ENCODE results near the gene INAVA. TPM values are rescaled to one million over a fixed set of nuclear protein-coding genes. Genes with fewer than 3 reads are reported as not detected.

The INAVA gene
- total RNA-seq: 0.05 and 0.24 TPM in 2 replicates
- 0.13 TPM for polyA plus RNA-seq (2012)

- DNase-seq (ENCODE audit: low read depth): no peak
Observed at GRCh38 chr1:200894712-200895442, at the start of gene INAVA. INAVA (plus strand) TSS chr1:200894900; CDS start chr1:200898401, 3,501 bp downstream.

DNA sequence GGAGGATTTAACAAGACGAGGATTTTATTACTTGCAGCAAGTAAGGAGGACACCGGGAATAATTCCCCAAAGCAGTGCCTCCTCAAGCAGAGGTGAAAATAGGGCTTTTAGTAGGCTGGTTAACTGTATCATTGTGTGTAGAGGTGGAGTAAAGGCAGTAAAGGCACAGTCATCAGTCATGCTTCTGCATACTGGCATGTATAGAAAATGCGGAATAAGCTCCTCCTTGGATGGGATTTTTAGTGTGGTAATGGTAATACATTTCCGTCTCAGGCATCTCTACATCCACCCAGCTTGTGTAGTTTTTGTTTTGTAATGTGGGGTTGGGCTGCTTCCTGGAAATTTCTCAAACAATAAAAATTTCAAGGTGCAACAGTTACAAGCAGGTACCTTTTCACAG is 49.3 kb upstream of the INAVA start:
- DNase-seq (ENCODE audit: low read depth): no peak

- DNase-seq (ENCODE audit: low read depth): no peak
Observed at GRCh38 chr1:200846398-200846797, 48.3 kb upstream of the INAVA start.

- no peak for DNase-seq (ENCODE audit: low read depth)
Observed at GRCh38 chr1:200849430-200849829, 45.3 kb upstream of the INAVA start.

- DNase-seq (ENCODE audit: low read depth): no peak
Observed at GRCh38 chr1:200850554-200850953, 44.1 kb upstream of the INAVA start.

DNA sequence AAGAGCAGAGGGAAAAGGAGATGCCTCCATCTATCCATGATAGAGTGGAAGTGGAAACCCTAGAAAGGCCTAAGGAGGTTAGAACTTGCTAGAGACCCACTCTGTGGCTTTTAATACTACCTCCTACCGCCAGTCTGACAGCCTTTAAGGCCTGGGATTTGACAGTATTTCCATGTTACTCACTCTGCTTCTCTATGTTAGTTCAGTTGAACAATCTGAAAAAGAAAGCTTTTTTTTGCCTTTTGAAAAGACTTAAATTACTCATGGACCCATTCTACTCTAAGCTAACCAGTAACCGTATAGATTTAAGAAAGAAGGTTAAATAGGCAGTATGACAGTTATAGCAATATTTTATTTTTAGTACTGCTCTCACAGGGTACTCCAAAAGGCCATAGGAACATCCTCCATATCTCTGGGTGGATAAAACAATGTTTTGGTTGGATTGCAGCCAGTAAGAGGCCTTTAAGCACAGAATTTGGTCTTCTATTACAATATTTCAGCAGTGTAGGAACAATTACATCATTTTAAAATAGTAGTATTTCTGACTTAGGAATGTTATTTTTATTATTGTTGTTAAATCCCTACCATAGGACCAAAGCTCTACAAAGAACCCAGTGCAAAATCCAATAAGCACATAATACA is 37.9 kb upstream of the INAVA start:
- no peak for DNase-seq (ENCODE audit: low read depth)

DNA sequence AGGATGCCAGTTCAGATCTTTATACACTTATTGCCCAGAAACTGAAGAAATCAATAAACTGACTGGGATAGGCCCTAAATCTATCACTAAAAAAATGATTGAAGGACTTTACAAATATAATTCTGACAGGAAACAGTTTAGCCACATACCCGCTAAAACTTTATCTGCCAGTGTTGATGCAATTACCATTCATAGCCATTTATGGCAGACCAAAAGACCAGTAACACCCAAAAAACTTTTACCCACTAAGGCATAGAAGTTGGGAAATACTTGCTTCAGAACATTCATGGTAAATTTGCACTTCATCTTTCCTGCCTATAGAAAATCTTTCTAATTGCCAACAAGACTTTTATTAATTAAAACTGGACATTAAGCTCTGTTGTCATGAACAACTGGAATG is 36.9 kb upstream of the INAVA start:
- no peak for DNase-seq (ENCODE audit: low read depth)

DNA sequence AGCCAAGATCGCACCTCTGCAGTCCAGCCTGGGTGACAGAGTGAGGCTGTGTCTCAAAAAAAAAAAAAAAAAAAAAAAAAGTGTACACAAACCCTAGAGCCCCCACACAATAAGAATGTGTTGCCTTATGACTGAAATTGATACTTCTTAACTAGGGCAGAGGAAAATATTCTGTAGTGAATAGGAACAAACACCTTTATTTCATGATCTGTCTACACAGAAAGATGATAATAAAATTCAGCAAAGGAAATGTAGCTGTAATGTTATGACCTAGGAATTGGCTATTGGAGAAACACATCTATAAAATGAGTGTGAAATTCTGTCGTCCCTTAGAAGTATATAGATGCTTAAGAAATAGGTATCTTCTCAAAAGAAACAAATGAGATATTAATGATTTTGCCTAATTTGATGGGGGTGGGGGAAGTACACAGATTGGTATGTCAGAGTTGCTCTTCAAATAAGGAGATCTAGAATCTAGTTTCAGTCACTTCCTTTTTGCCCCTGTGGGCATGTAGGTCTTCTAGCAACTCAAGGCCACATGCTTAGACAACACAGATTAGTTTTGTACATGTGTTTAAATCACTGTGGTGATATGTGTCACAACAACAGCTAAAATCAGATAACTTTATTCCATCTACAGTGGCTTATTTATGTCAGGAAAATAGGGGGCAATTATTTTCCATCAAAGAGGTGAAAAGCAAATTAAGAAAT is 32.6 kb upstream of the INAVA start:
- DNase-seq (ENCODE audit: low read depth): no peak

GRCh38 chr1:200862713-200863415 is 31.8 kb upstream of the INAVA start:
- no peak for DNase-seq (ENCODE audit: low read depth)

DNA sequence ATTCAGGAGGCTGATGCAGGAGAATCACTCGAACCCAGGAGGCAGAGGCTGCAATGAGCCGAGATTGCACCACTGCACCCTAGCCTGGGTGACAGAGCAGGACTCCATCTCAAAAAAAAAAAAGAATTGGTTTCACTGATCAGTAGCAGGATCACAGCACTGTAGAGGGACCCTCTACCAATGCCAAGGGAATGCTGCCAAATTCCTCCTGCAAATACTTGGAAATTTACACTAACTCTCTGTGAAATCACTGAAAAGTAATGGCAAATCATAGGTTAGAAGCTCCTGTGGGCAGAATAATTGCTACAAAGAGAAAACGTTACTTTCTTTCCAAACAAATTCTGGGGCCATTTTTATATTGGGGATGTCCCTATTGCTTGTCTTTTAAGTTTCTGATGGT is 28.6 kb upstream of the INAVA start:
- no peak for DNase-seq (ENCODE audit: low read depth)

- no peak for DNase-seq (ENCODE audit: low read depth)
Observed at GRCh38 chr1:200866521-200866920, 28.2 kb upstream of the INAVA start.

DNA sequence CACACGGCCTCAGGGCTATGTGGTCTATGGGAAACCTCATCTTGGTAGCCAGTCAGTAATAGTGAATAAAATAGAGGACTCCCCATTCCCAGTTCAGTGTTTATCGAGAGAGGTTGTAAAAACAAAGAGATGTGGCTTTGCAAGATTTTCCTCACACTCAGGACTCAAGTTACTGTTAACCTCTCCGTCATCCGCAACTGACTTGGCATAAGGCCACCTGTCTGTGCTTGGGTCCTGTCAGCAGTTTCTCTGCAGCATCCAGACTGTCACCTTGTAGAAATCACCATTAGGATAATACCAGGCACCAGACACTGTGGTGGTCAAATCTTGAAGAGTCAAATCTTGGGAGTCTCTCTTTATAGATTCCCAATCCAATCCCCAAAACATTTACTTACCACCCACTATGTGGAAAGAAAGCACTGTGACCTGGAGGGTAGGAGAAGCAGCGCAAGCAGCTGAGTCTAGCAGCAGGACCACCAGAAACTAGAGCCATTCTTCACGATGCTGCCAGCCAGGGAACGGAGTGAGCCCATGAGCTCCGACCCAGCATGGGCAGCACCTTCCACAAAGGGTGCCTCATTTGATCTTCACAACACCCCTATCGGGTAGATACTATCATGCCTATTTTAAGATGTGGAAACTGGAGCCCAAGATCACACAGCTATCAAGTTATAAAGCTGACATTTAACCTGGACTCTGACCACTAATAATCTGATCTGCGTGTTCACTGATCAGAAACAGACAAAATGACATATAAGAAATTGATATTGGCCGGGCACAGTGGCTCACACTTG is 27.5 kb upstream of the INAVA start:
- DNase-seq (ENCODE audit: low read depth): peak; percentile 13

- DNase-seq (ENCODE audit: low read depth): no peak
Observed at GRCh38 chr1:200869376-200869752, 25.3 kb upstream of the INAVA start.

DNA sequence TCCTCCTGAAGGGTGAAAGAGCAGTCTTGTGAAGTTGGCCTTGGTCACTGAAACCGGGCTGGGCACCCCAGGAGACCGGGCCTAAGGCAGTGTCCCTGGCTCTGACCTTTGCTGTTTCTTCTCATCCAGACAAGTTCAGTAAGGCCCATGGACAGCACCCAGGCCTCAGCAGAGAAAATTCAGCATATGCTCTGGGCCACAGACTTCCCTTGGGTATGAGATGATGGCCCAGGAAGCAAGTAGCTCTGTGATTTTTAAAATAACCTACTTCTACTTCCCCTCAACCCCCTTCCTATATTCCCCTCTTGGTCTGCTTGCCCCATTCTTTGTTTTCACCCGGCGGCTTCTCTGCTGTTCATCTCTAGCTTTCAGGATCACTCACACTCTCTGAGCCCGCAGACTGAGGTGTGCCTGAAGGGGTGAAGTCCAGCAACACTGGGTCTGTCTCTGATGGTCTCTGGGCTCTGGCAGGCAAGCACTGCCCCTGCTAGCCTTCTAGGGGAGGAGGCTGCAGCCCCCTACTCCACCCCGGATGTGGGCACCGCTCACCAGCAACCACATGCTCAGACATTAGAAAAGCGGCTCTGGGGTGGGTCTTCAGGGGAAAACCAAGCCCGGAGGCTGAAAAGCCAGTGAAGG is 24.8 kb upstream of the INAVA start:
- DNase-seq (ENCODE audit: low read depth): no peak

DNA sequence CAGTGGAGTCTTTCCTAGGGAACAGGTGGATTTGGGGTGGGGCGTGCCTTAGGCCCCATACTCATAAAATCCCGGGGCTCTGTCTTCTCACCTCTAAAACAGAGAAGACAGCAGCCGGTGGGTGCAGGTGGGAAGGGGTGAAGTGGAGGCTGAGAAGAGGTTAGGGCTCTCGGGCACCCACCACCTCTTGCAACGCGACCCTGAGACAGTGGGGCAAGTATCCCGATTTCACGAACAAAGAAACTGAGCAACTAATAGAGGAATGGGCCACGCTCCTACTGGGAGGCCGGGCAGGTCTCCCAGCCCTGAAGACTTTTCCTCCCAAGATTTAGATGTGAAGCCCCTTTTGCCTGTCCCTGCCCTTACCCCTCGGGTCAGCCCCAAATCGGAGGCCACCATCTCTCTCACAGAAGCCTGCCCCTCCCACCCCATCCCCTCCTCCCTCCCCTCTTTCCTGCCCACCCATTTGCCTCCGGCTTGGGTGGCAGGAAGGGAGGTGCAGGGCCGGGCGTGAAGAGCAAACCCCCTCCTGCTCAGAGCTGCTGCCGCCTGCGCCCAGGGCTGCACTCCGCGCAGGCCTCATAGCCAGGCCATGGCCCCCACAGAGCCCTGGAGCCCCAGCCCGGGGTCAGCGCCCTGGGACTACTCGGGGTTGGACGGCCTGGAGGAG is 22.1 kb upstream of the INAVA start, which contains the start of gene GPR25:
Gene GPR25, plus strand, starts transcription at position 536 of the 670 bp plus-strand sequence. Its CDS starts 57 bp downstream, at position 593.
- DNase-seq (ENCODE audit: low read depth): no peak

DNA sequence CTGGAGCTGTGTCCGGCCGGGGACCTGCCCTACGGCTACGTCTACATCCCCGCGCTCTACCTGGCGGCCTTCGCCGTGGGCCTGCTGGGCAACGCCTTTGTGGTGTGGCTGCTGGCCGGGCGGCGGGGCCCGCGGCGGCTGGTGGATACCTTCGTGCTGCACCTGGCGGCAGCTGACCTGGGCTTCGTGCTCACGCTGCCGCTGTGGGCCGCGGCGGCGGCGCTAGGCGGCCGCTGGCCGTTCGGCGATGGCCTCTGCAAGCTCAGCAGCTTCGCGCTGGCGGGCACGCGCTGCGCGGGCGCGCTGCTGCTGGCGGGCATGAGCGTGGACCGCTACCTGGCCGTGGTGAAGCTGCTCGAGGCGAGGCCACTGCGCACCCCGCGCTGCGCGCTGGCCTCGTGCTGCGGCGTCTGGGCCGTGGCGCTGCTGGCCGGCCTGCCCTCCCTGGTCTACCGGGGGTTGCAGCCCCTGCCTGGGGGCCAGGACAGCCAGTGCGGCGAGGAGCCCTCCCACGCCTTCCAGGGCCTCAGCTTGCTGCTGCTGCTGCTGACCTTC is 21.5 kb upstream of the INAVA start:
- no peak for DNase-seq (ENCODE audit: low read depth)

DNA sequence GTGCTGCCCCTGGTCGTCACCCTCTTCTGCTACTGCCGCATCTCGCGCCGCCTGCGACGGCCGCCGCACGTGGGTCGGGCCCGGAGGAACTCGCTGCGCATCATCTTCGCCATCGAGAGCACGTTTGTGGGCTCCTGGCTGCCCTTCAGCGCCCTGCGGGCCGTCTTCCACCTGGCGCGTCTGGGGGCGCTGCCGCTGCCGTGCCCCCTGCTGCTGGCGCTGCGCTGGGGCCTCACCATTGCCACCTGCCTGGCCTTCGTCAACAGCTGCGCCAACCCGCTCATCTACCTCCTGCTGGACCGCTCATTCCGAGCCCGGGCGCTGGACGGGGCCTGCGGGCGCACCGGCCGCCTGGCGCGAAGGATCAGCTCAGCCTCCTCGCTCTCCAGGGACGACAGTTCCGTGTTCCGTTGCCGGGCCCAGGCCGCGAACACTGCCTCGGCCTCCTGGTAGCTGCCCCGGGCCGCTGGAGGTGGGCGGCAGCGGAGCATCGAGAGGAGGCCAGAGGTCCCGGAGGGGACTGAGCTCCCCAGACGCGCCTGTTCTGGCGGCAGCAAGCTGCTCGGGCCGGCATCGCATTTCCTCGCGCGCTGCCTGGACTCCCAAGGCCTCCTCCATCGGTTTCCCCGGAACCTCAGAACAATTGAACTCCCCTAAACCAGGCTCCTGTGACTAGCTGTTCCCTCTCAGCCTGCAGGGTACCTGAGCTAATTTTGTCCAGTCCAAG is 20.9 kb upstream of the INAVA start:
- DNase-seq (ENCODE audit: low read depth): no peak

- DNase-seq (ENCODE audit: low read depth): no peak
Observed at GRCh38 chr1:200874694-200875093, 20.0 kb upstream of the INAVA start.

DNA sequence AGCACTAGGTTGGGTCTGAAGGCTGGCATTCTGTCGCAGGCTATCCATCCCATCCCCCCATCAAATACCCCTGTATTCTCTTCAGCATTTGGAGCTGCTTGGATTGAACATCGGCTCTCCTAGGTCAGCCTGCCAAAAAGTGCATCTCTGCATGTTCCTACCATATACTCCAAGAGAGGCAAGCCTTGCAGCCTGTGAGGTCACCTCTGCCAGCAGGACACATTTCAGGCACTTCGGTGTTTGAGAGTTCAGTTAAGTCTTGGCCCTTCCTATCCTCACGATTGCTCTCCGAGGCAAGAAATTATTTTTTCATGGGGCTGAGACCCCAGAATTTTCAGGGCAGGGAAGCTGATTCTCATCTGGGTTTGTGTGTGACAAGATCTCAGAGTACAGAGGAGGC is 19.3 kb upstream of the INAVA start:
- DNase-seq (ENCODE audit: low read depth): no peak

All from myocyte (in vitro differentiated cells).